HEK293 (cell line): ENCODE results near the gene PDLIM5.

Source experiments
- GLI4 ChIP-seq: fragments of 450-650 bp; formaldehyde crosslinking; IDR thresholded peaks from 2 replicates; pipeline ENCODE4 v1.5.1; 2016; ENCODE audit warnings: missing biosample characterization, missing genetic modification characterization
- MZF1 ChIP-seq: fragments of 450-650 bp; formaldehyde crosslinking; IDR thresholded peaks from 2 replicates; pipeline ENCODE4 v1.5.1; 2017; ENCODE audit warnings: missing biosample characterization, missing genetic modification characterization, borderline replicate concordance
- YY1 ChIP-seq: fragments of 450-650 bp; formaldehyde crosslinking; IDR thresholded peaks from 2 replicates; pipeline ENCODE4 v1.5.1; 2018; ENCODE audit warnings: missing biosample characterization, missing genetic modification characterization
- ZFP41 ChIP-seq: fragments of 450-650 bp; formaldehyde crosslinking; IDR thresholded peaks from 2 replicates; pipeline ENCODE4 v1.5.1; 2016; ENCODE audit warnings: missing biosample characterization, missing genetic modification characterization, borderline replicate concordance
- ZNF140 ChIP-seq: fragments of 450-650 bp; formaldehyde crosslinking; IDR thresholded peaks from 2 replicates; pipeline ENCODE4 v1.5.1; 2016; ENCODE audit warnings: missing biosample characterization, missing genetic modification characterization
- ZNF23 ChIP-seq: fragments of 450-650 bp; formaldehyde crosslinking; IDR thresholded peaks from 2 replicates; pipeline ENCODE4 v1.5.1; 2016; ENCODE audit warnings: missing biosample characterization, missing genetic modification characterization, borderline replicate concordance
- ZNF24 ChIP-seq: fragments of 450-650 bp; formaldehyde crosslinking; IDR thresholded peaks from 2 replicates; pipeline ENCODE4 v1.5.1; 2016; ENCODE audit warnings: missing biosample characterization, missing genetic modification characterization
- ZNF423 ChIP-seq: fragments of 450-650 bp; formaldehyde crosslinking; IDR thresholded peaks from 2 replicates; pipeline ENCODE4 v1.5.1; 2016; ENCODE audit warnings: missing biosample characterization, missing genetic modification characterization
- ZNF707 ChIP-seq: fragments of 450-650 bp; formaldehyde crosslinking; IDR thresholded peaks from 2 replicates; pipeline ENCODE4 v1.5.1; 2016; ENCODE audit warnings: missing biosample characterization, missing genetic modification characterization
- ZNF76 ChIP-seq: fragments of 450-650 bp; formaldehyde crosslinking; IDR thresholded peaks from 2 replicates; pipeline ENCODE4; 2016; ENCODE audit warnings: low read depth, missing biosample characterization, missing genetic modification characterization, borderline replicate concordance
- ZNF785 ChIP-seq: fragments of 450-650 bp; formaldehyde crosslinking; IDR thresholded peaks from 2 replicates; pipeline ENCODE4 v1.5.1; 2016; ENCODE audit warnings: missing biosample characterization, missing genetic modification characterization
- ZNF792 ChIP-seq: fragments of 450-650 bp; formaldehyde crosslinking; IDR thresholded peaks from 2 replicates; pipeline ENCODE4 v1.5.1; 2016; ENCODE audit warnings: missing biosample characterization, missing genetic modification characterization
- TF ChIP-seq, protein P1 (sequence below): fragments of 450-650 bp; formaldehyde crosslinking; IDR thresholded peaks from 2 replicates; pipeline ENCODE4 v1.5.1; 2016; ENCODE audit warnings: missing biosample characterization, missing genetic modification characterization
- TF ChIP-seq, protein P2 (sequence below): fragments of 450-650 bp; formaldehyde crosslinking; IDR thresholded peaks from 2 replicates; pipeline ENCODE4 v1.5.1; 2016; ENCODE audit warnings: missing biosample characterization, missing genetic modification characterization

DNA sequence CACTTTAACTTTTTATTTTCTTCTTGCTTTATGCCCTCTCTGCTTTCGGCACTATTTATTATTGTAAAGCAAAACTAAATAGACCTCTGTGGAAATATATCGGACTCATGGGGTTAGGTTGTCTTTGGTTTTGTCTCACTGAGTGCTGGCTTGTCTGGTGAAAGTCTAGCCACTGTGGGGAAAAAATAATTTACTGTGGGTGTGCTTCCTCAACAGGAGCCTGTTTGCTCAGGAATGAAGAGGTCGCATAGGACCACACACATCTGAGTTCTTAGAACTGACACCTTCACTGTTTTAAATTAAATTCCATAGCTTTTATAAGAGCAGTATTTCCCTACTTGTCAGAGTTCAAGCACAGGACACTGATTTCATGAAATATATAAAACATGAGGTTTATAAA, 203.0 kb downstream of the PDLIM5 start:
- no peak for TF ChIP-seq ZFP41 (tag by site-specific recombination)
- TF ChIP-seq, protein P1, sequence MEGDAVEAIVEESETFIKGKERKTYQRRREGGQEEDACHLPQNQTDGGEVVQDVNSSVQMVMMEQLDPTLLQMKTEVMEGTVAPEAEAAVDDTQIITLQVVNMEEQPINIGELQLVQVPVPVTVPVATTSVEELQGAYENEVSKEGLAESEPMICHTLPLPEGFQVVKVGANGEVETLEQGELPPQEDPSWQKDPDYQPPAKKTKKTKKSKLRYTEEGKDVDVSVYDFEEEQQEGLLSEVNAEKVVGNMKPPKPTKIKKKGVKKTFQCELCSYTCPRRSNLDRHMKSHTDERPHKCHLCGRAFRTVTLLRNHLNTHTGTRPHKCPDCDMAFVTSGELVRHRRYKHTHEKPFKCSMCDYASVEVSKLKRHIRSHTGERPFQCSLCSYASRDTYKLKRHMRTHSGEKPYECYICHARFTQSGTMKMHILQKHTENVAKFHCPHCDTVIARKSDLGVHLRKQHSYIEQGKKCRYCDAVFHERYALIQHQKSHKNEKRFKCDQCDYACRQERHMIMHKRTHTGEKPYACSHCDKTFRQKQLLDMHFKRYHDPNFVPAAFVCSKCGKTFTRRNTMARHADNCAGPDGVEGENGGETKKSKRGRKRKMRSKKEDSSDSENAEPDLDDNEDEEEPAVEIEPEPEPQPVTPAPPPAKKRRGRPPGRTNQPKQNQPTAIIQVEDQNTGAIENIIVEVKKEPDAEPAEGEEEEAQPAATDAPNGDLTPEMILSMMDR (tag by site-specific recombination), result no peak
- TF ChIP-seq ZNF707 (tag by site-specific recombination), result no peak
- TF ChIP-seq ZNF76 (tag by site-specific recombination), result no peak
- TF ChIP-seq YY1 (tag by site-specific recombination), result no peak
- no peak for TF ChIP-seq ZNF785 (tag by site-specific recombination)
- no peak for TF ChIP-seq MZF1 (tag by site-specific recombination)
- no peak for TF ChIP-seq ZNF24 (tag by site-specific recombination)
- TF ChIP-seq GLI4 (tag by site-specific recombination), result no peak
- no peak for TF ChIP-seq ZNF23 (tag by site-specific recombination)
- TF ChIP-seq, protein P2, sequence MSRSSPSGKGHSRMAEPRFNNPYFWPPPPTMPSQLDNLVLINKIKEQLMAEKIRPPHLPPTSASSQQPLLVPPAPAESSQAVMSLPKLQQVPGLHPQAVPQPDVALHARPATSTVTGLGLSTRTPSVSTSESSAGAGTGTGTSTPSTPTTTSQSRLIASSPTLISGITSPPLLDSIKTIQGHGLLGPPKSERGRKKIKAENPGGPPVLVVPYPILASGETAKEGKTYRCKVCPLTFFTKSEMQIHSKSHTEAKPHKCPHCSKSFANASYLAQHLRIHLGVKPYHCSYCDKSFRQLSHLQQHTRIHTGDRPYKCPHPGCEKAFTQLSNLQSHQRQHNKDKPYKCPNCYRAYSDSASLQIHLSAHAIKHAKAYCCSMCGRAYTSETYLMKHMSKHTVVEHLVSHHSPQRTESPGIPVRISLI (tag by site-specific recombination), result no peak
- TF ChIP-seq ZNF792, result no peak
- TF ChIP-seq ZNF140, result no peak
- TF ChIP-seq ZNF423 (tag by site-specific recombination), result no peak
